Right ventricle myocardium inferior (tissue), 1 donor: ENCODE data around the gene TMEM167B. TPM values are rescaled to one million over a fixed set of nuclear protein-coding genes. Genes with fewer than 3 reads are reported as not detected.
"Not testable (repeated sequence)": the region's sequence is repeated elsewhere in the genome, so short reads cannot be mapped to it uniquely, and the experiment has no call there.

Source experiments
- ATAC-seq: fragments of 200-7000 bp; cut with Tn5 transposase; one replicate; pipeline ENCODE4 v1.9.1; 2020; ENCODE audit warnings: mild to moderate bottlenecking, moderate library complexity
- DNase-seq: peaks from one replicate; pipeline ENCODE4 v3.0.0; 2021; ENCODE audit errors: missing footprints
- intact Hi-C: fragments of 100-400 bp; cut with DNase I; formaldehyde crosslinking; loops from one replicate; pipeline ENCODE4 v1.11.0; 2022
- long read RNA-seq: library from polyadenylated mRNA; unstranded; transcript quantifications from one replicate; pipeline ENCODE4 v2.0.0, GENCODE V29; 2021
- total RNA-seq: library from RNA; stranded (reverse); fragmentation: NEBNext Ultra II Directional; extraction: Animal tissue kit (Norgen Biotek cat#: 25700); gene quantifications from one replicate; pipeline ENCODE4 v1.2.1, GENCODE V29; 2021
- donor health status: DM: no; HTN: yes; CAD: no; lungs with severe emphysema.

Gene TMEM167B
- total RNA-seq: 31.5 TPM
- long read RNA-seq, transcript TMEM167B-201 (3 exons, 3,730 nt): major isoform, 7 of 7 reads
- long read RNA-seq, partial matches to known transcripts: 0 of 7 reads
- long read RNA-seq, other reads (novel, unspliced or antisense): 0 of 7 reads

DNA sequence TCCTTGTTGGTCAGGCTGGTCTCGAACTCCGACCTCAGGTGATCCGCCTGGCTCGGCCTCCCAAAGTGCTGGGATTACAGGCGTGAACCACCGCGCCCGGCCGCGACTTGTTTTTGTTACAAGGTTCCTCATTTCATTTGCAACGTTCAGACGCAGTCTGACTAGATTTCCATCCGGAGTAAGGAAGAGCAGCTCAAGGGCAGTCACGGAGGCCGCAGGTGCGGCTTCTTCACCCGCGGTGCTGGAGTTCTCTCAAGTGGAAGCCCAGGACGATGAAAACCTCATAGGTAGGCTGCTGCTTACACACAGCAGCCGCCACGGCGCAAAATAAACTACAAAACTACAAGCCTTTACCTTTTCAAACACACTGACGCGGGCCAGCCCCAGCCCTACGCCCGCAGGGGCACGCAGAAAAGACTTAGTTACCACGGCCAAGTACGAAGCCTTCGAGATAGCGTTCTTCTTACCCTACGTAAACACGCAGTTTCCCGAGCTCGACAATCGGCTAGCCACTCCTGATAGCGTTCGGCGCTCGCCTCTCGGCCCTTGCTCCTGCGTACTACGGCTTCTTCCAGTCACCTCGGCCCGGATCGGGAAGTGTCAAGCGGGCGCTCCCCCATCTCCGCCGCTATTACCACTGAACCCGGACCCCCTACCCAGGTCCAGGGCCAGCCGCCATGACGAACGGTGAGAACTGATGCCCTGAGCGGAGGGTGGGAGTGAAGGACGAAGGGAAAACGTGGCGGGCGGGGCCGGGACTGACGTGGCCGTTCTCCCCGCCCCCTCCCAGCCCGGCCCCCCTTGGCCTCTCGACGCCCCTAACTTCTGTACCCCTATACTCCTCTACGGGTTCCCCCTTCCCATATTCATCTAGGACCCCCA lies at the start of gene TMEM167B:
TSS of gene TMEM167B (plus strand) at position 569 of the 882 bp plus-strand sequence. CDS start at position 678, 109 bp downstream.
- intact Hi-C loops: loop anchor here (1.0 to 5.0 kb wide), 2 partner anchors 10 to 48 kb away; partner anchors contain the start of gene WDR47
- DNase-seq: peak; percentile 97
- ATAC-seq: peak; percentile 96

GRCh38 chr1:109040989-109041620 lies 49.5 kb upstream of the TMEM167B start:
- DNase-seq (peak; percentile 71), ATAC-seq (peak; percentile 11)
- intact Hi-C loops: loop anchor here (5.0 kb wide), 2 partner anchors 51 to 71 kb away; partner anchors contain the start of genes ELAPOR1 and TMEM167B

- intact Hi-C loops: loop anchor here (5.0 kb wide), 2 partner anchors 50 to 70 kb away; partner anchors contain the start of genes ELAPOR1 and TMEM167B
- peak; percentile 99 for DNase-seq
- ATAC-seq: peak; percentile 98
These were observed 48.7 kb upstream of the TMEM167B start, which contains the start of gene WDR47 for GRCh38 chr1:109041621-109042468. WDR47 (minus strand) TSS chr1:109042102; CDS start chr1:109023512, 18,590 bp downstream.

DNA sequence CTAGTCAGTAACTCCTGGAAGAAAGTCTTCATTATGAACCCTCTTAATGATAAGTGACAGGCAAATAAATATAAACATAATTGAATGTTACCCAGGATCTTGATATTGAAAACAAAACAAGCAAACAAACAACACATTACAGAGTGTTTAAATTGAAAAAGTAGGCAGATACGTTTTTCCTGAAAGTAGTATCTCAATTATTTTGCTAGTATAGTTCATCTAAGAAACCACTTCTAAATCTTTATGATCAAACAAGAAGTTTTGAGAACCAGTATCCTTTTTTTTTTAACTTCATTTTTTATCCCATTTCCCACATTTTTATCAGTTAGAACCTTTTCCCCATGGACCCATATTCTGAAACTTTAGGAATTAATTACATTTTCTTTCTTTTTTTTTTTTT lies 45.0 kb upstream of the TMEM167B start:
- no peak for DNase-seq
- no peak for ATAC-seq
- intact Hi-C loops: no loop called here

DNA sequence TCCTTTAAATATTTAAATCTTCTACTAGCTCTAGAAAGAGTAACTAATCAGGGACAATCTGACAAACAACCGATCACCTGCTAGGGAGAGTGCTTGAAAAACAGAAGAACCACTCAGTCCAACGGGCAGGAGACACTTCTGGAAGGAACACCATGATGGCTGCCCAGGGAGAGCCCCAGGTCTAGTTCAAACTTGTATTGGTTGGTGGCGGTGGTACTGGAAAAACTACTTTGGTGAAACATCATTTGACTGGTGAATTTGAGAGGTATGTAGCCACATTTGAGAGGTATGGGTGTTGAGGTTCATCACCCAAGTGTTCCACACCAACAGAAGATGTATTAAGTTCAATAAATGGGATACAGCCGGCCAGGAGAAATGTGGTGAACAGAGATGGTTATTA lies 43.9 kb upstream of the TMEM167B start:
- ATAC-seq (no peak), DNase-seq (no peak)
- intact Hi-C loops: no loop called here

DNA sequence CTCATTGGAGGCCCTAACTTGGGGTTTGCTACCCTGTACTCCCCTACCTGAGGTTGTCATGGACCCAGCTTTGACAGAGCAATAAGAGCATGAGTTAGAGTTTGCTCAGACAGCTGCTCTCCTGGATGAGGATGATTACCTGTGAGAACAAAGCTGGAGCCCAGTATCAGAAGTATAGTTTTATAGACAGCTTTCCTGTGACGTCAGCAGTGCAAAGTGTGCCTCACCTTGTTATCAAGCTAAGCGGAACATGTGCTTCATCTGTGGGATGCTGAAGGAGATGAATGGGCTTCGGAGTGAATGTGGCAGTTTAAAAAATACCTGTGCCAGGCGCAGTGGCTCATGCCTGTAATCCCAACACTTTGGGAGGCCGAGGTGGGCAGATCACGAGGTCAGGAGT lies 43.2 kb upstream of the TMEM167B start:
- no peak for DNase-seq
- intact Hi-C loops: no loop called here

DNA sequence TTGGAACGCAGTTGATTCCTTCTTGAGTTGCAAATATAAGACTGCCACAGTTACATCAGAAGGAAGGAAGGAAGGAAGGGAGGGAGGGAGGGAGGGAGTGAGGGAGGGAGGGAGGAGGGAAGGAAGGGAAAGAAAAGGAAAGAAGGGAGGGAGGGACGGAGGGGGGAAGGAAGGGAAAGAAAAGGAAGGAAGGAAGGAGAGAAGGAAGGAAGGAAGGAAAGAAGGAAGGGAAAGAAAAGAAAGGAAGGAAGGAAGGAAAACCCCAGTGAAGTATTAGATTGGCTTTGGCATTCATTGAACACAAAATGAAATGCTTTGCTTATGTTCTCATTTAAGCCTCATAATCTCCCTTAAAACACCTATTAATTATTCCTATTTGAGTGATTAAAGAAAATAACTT lies 42.2 kb upstream of the TMEM167B start:
- DNase-seq: no peak
- ATAC-seq: no peak
- intact Hi-C loops: no loop called here

More for the DNA sequence above, 43.2 kb upstream of the TMEM167B start:
- ATAC-seq: no peak

GRCh38 chr1:109050228-109050995 lies 40.2 kb upstream of the TMEM167B start:
- intact Hi-C loops: no loop called here
- DNase-seq (no peak), ATAC-seq (no peak)

DNA sequence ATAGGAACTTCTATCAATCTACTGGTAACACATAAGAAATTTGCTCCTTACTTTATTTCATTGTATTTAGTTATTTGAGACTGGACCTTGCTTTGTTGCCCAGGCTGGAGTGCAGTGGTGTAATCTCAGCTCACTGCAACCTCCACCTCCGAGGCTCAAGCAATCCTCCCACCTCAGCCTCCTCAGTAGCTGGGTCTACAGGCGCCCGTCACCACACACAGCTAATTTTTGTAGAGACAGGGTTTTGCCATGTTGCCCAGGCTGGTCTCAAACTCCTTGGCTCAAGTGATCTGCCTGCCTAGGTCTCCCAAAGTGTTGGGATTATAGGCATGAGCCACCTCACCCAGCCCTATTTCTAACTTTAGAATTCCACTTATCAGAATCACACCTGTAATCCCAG lies 38.4 kb upstream of the TMEM167B start:
- DNase-seq, intact Hi-C loops, ATAC-seq: not testable (repeated sequence)

DNA sequence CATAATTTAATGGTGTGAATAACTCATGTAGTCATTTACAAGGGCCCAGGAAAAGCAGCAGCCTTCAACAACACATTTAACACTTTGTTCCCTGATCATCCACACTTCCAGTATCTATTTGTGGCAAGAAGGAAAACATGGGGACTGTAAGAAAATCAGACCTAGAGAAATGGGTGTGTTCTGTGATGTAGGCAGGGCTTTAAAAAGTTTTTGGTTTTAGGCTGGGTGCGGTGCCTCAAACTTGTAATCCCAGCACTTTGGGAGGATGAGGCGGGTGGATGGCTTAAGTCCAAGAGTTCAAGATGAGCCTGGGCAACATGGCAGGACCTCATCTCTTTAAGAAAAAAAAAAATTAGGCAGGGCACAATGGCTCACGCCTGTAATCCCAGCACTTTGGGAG lies 34.5 kb upstream of the TMEM167B start:
- no peak for ATAC-seq
- no peak for DNase-seq
- intact Hi-C loops: no loop called here

- intact Hi-C loops: no loop called here
- ATAC-seq (no peak), DNase-seq (no peak)
These were observed 31.5 kb upstream of the TMEM167B start for GRCh38 chr1:109059026-109059425.

DNA sequence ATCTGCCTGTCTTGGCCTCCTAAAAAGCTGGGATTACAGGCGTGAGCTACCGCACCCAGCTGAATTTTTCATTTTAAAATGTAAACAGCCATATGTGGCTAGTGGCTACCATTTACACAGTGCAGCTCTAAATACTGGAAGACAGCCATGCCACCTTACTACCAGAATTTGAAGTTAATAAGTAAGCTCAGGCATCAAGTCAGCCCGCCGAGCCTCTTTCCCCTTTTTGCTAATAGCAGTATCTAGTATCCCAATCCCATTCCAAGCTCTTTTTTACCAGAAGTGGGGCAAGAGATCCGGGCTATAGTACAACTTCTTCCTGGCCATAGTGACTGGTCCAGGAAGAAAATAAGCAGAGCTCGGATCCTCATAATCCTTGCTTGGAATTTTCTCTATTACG lies 29.9 kb upstream of the TMEM167B start:
- no peak for ATAC-seq
- DNase-seq: no peak
- intact Hi-C loops: no loop called here

DNA sequence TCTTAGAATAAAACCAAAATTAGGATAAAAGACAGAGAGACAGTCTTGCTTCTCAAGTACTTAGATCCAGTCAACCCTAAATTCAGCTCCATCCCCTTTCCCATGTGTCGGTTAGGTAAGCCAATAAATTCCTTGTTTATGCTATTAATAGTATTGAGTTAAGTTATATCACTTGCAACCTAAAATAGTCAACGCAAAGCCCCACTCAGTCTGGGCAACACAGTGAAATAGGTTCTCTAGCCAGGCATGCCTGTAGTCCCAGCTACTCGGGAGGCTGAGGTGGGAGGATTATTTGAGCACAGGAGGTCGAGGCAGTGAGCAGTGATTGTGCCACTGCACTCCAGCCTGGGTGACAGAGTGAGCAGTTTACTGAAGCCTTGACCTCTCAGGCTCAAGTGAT lies 29.4 kb upstream of the TMEM167B start:
- intact Hi-C loops: no loop called here
- DNase-seq (no peak), ATAC-seq (peak; percentile 42)

DNA sequence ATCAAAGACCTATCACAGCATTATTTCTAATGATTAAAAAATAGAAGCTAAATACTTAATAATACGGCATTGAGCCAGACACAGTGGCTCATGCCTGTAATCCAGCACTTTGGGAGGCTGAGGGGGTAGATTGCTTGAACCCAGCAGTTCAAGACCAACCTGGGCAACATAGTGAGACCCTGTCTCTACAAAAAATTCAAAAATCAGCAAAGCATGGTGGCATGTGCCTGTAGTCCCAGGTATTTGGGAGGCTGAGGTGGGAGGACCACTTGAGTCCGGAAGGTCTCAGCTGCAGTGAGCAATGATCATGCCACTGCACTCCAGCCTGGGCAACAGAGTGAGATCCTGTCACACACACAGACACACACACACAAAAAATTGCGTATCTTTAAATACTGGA lies 25.4 kb upstream of the TMEM167B start:
- no peak for ATAC-seq
- no peak for DNase-seq
- intact Hi-C loops: no loop called here

GRCh38 chr1:109067883-109068282 lies 22.7 kb upstream of the TMEM167B start:
- no peak for DNase-seq
- intact Hi-C loops: no loop called here
- no peak for ATAC-seq

- ATAC-seq: no peak
- no peak for DNase-seq
- intact Hi-C loops: no loop called here
These were observed 21.3 kb upstream of the TMEM167B start for GRCh38 chr1:109069294-109069693.

DNA sequence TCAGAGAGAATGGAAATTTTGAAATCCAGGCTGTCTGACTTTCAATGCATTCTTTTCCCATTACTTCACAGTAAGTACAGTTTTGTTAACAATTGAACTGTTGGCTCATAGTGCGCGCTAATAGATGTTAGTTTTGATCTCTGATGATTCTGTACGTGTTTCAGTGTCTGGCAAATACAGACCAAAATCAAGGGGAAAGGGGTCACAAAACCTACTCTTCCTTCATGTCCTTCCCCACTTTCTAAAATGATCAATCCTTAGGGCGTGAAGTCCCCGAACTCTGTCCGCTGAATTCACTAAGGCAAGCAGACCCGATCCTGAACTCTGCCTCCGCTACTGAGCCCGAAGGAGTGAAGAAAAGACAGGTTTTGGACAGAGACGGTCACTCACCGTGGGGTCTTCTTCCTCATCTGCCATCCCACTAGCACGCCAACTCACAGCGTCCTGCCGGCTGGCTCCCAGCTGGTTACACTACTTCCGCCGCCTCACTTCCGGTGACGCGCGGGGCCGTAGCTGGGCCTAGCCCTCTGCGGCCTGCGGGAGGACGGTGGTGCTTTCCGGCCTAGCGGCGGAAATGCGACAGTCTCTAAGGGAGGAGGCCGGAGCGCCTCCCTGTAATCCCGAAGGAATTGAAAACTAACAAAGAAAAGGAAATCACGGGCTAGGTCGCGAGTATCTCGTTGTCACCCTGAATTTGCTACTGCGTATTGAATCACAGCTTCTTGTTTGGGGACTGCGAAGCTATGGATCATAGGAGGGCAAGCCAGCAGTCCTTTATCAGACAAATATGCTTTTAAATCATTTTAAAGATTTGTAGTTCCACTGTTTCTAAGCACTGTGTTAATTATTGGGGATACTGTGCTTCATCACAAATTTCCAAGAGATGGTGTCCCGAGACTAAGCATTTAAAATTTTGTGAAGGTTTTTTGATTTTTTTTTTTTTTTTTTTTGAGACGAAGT lies 14.8 kb upstream of the TMEM167B start, which contains the start of gene TAF13:
TSS of gene TAF13 (minus strand) at position 473 of the 960 bp plus-strand sequence. CDS start at position 417, 56 bp downstream.
- peak; percentile 100 for ATAC-seq
- DNase-seq: peak; percentile 98
- intact Hi-C loops: no loop called here
